GM18502 (cell line): ENCODE data around the gene GPR82.
A peak's percentile ranks its signal among the peaks of the same experiment; 100 is the strongest.
"Not testable (repeated sequence)": the region's sequence is repeated elsewhere in the genome, so short reads cannot be mapped to it uniquely, and the experiment has no call there.

Experiments used
- ATAC-seq: cut with Tn5 transposase; IDR thresholded peaks from one replicate; pipeline ENCODE4 v1.9.1; 2021; ENCODE audit warnings: mild to moderate bottlenecking; ENCODE audit not compliant: unreplicated experiment, poor library complexity

The GPR82 gene

DNA sequence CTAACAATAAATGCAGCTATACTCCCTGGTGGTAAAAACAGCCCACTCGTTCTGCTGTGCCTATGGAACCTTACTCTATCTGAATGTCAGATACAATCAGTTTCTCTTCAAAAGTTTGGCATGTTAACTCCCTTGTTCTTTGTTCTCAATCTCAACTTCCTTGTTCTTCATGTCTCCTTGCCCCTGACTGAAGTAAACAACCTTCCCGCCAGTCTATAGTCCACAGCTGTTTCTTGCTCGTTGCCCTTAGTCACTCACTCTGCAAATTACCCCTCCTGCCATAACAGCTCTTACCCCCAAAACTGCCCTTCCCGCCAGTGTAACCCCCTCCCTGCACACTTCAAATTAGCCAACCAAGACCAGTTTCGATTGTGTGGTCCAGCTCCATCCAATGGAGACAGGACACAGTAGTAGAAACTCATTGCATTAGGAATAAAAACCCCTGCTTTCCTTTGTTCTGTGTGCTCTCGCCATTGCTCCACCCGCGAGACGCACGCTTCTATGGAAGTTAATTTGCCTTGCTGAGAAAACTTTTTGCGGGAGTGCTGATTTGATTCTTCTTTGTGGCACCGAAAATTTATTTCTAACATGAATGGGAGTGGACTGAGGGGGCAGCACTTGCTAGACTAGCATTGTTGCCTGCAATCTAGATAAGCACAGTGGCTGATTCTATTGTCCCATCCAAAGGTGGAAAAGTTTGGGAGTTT, 7.1 kb upstream of the GPR82 start:
- ATAC-seq = no peak

DNA sequence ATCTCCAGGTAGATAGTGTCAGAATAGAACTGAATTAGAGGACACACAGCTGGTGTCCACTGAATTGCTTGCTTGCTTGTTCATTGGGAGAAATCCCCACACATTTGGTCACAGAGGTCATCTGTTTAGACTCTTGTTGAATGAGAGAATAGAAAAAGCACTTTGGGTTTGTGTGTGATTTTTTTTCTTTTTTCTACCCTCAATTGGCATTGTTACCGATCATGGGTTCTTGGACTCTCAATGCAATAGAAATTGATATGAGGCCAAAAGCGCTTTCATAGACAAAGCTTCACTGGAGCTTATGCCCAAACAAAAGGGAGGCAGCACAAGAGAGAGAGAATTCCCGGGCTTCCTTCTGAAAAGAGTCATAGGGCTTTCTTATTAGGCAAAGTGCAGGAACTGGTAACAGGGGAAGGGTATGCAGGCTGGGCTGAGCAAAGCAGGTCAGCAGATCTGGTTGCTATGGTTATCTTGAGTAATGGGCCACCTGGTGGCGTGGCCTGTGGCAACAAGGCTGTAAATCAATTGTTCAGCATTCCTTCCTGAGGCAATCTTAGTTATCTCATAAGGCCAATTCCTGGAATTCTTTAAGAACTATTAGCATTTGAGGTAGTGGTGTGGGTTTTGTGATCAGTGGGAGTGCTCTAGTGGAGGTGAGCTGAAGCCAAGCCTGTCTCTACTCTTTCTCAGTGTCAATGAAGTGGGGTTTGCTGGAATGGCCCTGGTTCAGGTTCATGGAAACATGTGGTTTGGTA, 5.3 kb upstream of the GPR82 start:
- ATAC-seq = no peak

GRCh38 chrX:41719610-41720009, 4.4 kb upstream of the GPR82 start:
- ATAC-seq = not testable (repeated sequence)

DNA sequence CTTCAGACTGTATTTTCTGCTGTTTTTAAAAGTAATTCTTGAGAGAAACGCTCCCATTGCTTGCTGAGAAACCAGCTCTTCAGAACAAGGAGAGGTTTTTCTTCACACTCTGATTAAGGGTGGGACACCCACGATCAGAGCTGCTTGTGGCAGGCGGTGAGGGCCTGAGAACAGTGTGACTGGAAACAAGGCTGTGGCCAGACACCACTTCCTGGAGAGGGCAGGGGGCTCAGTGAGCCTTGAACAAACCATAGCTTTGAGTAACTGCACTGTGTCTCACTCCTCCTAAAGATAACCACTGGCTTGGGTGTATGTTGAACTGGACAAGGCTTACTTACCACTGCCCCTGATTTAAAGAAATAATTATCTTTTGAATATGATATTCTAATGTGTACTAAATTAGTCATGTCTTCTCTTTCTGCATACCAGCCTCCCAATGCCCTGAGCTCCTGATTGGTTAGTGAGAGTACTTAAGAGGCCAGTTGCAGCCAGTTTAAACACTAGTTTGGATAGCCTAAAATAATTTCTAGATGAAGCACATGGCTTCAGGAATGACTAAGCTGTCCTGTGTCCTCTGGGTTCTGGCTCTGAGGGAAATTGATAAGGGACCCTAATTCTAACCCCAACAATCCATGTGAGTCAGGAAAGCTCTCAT, 3.7 kb upstream of the GPR82 start:
- ATAC-seq = peak; percentile 77

- peak; percentile 44 for ATAC-seq
These were observed 2.4 kb upstream of the GPR82 start for GRCh38 chrX:41721590-41721989.

GRCh38 chrX:41722214-41722613, 1.8 kb upstream of the GPR82 start:
- ATAC-seq = no peak

DNA sequence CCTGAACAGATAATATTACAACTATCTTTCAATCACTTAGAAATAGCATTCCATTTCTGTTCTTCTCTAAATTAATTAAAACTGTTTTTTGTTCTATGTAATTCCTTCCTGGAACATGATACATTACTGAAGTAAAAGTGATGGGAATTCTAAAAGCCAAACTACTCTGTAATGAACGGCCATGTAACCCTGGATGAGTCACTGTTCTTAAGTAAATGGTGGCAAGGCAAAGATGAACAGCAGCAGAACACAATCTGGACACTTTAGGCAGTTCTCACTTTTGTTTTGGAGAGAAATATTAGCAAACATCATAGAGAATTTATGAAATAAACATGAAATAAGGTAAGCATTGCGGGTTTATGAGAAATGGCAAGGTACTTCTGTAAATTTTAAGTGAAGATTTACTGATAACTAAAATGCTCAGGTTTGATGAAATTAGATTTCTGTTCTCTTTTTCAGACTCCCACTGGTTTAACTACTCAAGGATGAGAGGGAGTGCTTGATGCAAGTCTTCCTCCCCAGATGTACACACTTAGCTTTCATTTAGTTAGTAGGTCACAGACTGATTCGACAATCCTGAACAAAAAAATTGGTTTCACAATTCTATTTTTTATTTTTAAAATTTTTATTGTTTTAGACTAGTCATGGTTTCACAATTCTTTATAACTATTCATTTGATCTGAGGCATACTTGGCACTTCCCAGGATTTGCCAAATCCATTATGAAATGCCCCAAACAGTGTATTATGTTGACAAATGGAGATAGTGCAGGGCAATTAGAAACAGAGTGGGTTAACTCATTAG, 964 bp upstream of the GPR82 start:
- no peak for ATAC-seq

DNA sequence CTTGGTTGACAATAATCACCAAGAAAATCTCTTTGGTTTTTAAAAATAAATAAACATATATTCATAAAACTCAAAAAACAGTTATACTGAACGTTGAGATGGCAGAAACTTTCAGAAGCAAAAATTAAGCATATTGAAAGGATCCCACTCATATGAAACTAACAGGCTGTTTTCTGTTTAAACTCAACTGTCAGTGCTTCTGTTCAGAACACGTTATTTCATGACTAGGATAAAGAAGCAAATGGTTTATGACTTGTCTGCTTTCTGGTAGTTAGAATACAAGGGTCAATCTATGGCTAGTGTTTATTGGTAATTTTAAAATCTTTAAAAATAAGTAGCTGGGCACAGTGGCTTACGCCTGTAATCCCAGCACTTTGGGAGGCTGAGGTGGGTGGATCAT, 4.1 kb downstream of the GPR82 start:
- no peak for ATAC-seq

- no peak for ATAC-seq
These were observed 6.1 kb downstream of the GPR82 start for GRCh38 chrX:41730081-41730480.

DNA sequence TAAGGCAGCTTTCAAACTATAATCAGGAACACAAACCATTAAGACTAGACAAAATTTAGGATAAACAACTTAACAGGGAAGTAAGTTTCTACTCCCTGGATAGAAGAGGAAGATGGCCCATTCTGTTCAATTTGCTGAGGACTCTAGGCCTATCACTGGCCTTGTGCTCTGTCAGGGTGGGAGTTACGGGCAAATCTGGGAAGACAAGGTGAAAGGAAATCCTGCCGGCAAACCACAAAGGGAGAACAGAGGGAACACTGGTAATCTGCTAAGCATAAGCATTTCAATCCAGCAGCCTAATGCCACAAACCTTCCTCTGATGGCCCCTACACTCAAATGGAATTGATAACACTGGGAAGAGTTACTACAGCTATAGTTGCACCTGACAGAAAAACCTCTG, 8.3 kb downstream of the GPR82 start:
- ATAC-seq = no peak

GRCh38 chrX:41733939-41734338, 10.0 kb downstream of the GPR82 start:
- ATAC-seq = peak; percentile 98

- peak; percentile 27 for ATAC-seq
These were observed 10.5 kb downstream of the GPR82 start for GRCh38 chrX:41734530-41734929.

DNA sequence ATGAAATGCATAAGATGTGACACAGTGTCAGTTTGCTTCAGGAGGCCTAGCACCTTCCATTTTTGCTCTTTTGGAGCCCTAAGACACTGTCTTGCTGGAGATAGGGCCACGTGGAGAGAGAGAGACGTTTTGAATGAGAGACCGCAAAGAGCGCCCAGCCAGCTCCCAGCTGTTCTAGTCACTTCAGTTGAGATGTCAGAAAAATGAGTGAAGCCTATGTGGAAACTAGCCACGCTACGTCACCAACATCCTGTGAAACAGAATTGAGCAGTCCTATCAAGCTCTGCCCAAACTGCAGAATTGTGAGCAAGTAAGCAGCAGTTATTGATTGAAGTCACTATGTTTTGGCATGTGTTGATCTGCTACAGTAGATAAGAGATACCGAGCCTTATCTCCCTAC, 13.1 kb downstream of the GPR82 start:
- no peak for ATAC-seq

DNA sequence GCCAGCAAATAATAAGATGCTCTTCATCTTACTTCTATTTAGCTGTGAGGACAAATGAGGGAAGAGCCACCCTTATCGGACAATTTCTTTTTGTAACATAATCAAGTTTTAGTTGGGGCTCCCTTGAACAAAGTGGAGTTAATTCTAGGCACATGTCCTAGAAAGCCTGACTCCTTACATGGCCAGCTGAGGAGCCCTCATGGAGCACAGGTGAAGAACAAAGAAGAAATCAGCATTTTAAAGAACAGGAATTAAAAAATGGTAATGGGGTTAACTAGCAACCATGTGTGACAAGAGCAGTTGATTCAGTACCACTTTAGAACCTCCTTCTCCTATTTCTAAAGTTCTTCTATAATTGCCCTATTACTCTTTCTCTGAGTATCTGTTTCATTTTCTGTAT, 15.9 kb downstream of the GPR82 start:
- ATAC-seq = no peak

- no peak for ATAC-seq
These were observed 26.7 kb downstream of the GPR82 start for GRCh38 chrX:41750716-41751115.

- no peak for ATAC-seq
These were observed 34.4 kb downstream of the GPR82 start for GRCh38 chrX:41758401-41758800.

DNA sequence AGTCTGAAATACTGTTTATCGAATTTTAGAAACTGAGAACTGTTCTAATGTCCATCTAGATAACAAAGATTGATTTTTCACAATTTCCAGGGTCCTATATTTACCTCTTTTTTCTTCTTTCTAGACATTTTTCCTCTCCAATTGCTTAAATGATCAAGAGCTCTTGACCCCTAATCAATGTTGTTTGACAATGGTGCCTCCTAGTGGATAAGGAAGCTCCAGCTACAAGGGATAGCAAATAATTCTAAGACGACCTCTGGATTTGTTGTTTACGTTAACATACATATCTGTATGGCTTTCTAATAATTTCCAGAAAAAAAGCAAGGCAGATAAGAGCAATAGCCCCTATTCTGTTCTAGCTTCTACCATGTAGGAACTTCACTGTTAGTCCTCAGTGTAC, 35.8 kb downstream of the GPR82 start:
- ATAC-seq = no peak

GRCh38 chrX:41761169-41761568, 37.2 kb downstream of the GPR82 start:
- ATAC-seq = no peak

GRCh38 chrX:41761702-41762101, 37.7 kb downstream of the GPR82 start:
- ATAC-seq = no peak

DNA sequence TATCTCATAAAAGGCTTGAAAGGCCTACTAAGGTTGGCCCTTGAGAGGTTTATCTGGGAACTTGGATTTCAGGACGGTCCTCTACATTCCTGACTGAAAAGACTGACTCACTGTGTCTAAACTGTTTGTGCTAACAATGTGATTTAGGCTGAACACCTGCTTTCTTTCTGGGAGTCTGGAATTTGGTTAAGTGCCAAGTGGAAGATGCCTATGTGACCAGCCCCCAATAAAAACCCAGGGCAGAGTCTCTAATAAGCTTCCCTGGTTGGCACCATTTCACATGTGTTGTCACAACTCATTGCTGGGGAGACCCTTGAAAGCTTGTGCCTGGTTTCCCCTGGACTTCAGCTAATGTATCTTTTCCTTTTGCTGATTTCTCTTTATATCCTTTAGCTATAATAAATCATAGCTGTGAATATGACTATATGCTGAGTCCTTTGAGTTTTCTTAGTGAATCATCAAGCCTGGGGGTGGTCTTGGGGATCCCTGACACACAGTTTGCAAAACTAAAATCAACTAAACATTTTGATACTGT, 55.1 kb downstream of the GPR82 start:
- ATAC-seq = no peak
